Measurements from ENCODE around the gene PAK4.

Gene PAK4

GRCh38 chr19:39167461-39168257 is 42.1 kb downstream of the PAK4 start:
- DNase-seq = no peak

GRCh38 chr19:39168258-39169142 is 42.9 kb downstream of the PAK4 start:
- DNase-seq = no peak

GRCh38 chr19:39169143-39169810 is 43.7 kb downstream of the PAK4 start:
- DNase-seq = no peak

- DNase-seq = no peak
These were observed 45.0 kb downstream of the PAK4 start for GRCh38 chr19:39170386-39171231.

- DNase-seq = no peak
These were observed 46.2 kb downstream of the PAK4 start for GRCh38 chr19:39171479-39172465.

GRCh38 chr19:39172700-39173501 is 47.3 kb downstream of the PAK4 start:
- no peak for DNase-seq

GRCh38 chr19:39173502-39173991 is 48.0 kb downstream of the PAK4 start:
- DNase-seq = no peak

- no peak for DNase-seq
These were observed 48.6 kb downstream of the PAK4 start for GRCh38 chr19:39174142-39174541.

GRCh38 chr19:39174558-39175544 is 49.3 kb downstream of the PAK4 start:
- no peak for DNase-seq

- no peak for DNase-seq
These were observed 50.0 kb downstream of the PAK4 start for GRCh38 chr19:39175564-39175963.

GRCh38 chr19:39177110-39177699 is 51.6 kb downstream of the PAK4 start:
- no peak for DNase-seq

- no peak for DNase-seq
These were observed 52.1 kb downstream of the PAK4 start for GRCh38 chr19:39177736-39178135.

- no peak for DNase-seq
These were observed 52.9 kb downstream of the PAK4 start for GRCh38 chr19:39178296-39179006.

- no peak for DNase-seq
These were observed 54.2 kb downstream of the PAK4 start for GRCh38 chr19:39179754-39180153.

- DNase-seq = no peak
These were observed 55.2 kb downstream of the PAK4 start for GRCh38 chr19:39180749-39181148.

GRCh38 chr19:39181500-39182173 is 56.1 kb downstream of the PAK4 start:
- DNase-seq = no peak

GRCh38 chr19:39182174-39182505 is 56.6 kb downstream of the PAK4 start:
- DNase-seq = no peak

All from cerebellar nuclear complex (tissue), 1 donor.